NCI-H2107 (cell line): ENCODE data around the gene PLEKHM2.
"Not testable (repeated sequence)": the region's sequence is repeated elsewhere in the genome, so short reads cannot be mapped to it uniquely, and the experiment has no call there.

Experiments
- DNase-seq: peaks from one replicate; lab custom pipeline; 2025; lab: John Stamatoyannopoulos, UW

PLEKHM2 gene

GRCh38 chr1:15676688-15677661, 7.1 kb upstream of the PLEKHM2 start:
- DNase-seq = no peak

GRCh38 chr1:15678578-15678977, 5.5 kb upstream of the PLEKHM2 start:
- DNase-seq = no peak

GRCh38 chr1:15680131-15680530, 4.0 kb upstream of the PLEKHM2 start:
- no peak for DNase-seq

- DNase-seq = no peak
Measured at GRCh38 chr1:15680561-15681348, 3.4 kb upstream of the PLEKHM2 start.

- DNase-seq = no peak
Measured at GRCh38 chr1:15681349-15682292, 2.5 kb upstream of the PLEKHM2 start.

GRCh38 chr1:15682936-15683341, 1.2 kb upstream of the PLEKHM2 start:
- no peak for DNase-seq

GRCh38 chr1:15683345-15684039, 628 bp upstream of the PLEKHM2 start:
- DNase-seq = no peak

GRCh38 chr1:15684468-15685291, 560 bp downstream of the PLEKHM2 start:
- DNase-seq = no peak

GRCh38 chr1:15685820-15686219, 1.7 kb downstream of the PLEKHM2 start:
- no peak for DNase-seq

GRCh38 chr1:15687446-15687845, 3.3 kb downstream of the PLEKHM2 start:
- DNase-seq = no peak

- DNase-seq = no peak
Measured at GRCh38 chr1:15690317-15690716, 6.2 kb downstream of the PLEKHM2 start.

GRCh38 chr1:15691434-15692032, 7.4 kb downstream of the PLEKHM2 start:
- no peak for DNase-seq

GRCh38 chr1:15692121-15692682, 8.1 kb downstream of the PLEKHM2 start:
- no peak for DNase-seq

- no peak for DNase-seq
Measured at GRCh38 chr1:15693371-15693770, 9.3 kb downstream of the PLEKHM2 start.

GRCh38 chr1:15696956-15697521, 12.9 kb downstream of the PLEKHM2 start:
- no peak for DNase-seq

- no peak for DNase-seq
Measured at GRCh38 chr1:15698201-15698600, 14.1 kb downstream of the PLEKHM2 start.

- DNase-seq = not testable (repeated sequence)
Measured at GRCh38 chr1:15699321-15699720, 15.2 kb downstream of the PLEKHM2 start.

- no peak for DNase-seq
Measured at GRCh38 chr1:15700508-15700907, 16.4 kb downstream of the PLEKHM2 start.

GRCh38 chr1:15701784-15702183, 17.7 kb downstream of the PLEKHM2 start:
- DNase-seq = no peak
